ENCODE measurements around the gene RHAG.
A peak's percentile ranks its signal among the peaks of the same experiment; 100 is the strongest.
"Not testable (repeated sequence)": the region's sequence is repeated elsewhere in the genome, so short reads cannot be mapped to it uniquely, and the experiment has no call there.

RHAG gene

DNA sequence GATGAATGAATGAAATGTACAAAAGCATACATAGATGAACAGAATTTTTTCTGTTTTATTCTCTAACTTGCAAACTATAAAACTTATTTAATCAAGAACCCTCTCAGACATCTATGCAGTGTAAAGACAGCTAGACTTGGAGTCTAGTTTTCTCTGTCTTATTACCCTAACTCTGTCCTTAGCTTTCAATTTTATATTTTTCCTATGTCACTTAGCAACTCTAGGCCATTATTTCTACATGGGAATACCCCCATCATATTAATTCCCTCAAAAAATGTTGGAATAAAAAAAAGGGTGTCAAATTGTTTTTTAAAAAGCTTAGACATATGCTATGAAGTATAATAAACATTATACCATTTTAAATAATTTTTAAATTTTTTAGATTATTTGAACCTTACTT lies 1.2 kb downstream of the RHAG start:
- no peak for DNase-seq

DNA sequence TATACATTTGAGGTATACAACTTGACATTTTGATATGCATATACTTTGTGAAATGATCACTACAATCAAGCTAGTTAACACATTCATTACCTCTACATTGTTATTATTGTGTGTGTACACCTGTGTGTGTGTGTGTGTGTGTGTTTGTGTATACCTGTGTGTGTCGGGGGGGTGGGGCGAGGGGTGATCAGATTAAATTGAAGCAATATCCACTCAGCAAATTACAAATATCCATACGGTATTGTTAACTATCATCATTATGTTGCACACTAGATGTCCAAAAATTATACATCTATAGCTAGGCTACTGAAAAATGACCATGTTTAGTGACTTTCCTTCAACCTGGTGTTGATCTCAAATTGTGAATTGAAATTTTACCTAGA lies 1.8 kb downstream of the RHAG start:
- no peak for DNase-seq

DNA sequence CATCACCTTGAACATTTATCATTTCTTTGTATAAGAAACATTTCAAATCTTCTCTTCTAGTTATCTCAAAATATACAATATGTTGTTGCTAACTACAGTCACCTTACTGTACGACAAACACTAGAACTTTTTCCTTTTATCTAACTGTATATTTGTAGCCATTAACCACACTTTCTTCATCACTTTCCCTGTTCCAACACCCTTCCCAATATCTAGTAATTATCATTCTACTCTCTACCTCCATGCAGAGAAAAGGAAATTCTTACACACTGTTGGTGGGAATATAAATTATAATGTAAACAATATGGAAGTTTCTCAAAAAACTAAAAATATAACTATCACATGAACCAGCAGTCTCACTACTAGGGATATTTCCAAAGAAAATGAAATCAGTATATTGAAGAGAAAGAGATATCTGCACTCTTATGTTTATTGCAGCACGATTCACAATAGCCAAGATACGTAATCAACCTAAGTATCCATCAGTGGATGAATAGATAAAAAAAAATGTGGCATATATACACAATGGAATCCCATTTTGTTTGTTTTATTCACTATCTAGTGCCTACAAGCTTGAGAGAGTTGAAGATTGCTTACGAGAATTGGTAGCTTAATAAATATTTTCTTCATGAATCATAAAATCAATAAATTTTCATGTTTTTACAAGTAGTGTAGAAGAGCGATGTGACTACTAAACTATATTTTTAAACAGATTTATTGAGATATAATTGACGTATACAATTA lies 2.4 kb downstream of the RHAG start:
- DNase-seq: no peak

DNA sequence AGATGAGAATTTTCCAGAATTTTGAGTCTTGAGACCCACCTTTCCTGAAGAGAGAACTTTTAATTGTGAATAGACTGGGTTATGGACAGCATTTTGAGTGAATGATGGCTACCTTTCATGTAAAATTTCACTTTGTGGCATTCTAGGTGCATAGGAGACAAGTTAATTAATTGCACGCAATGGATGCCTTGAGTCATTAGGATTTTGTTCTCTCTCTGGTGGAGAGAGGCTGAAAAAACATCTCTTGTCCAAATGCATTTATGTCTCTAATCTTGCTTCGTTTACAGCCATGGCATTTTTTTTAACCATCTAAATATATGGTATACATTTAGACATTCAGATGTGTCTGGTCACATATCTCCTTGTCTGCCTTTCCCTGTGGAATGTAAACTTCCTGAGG lies 3.1 kb downstream of the RHAG start:
- no peak for DNase-seq

DNA sequence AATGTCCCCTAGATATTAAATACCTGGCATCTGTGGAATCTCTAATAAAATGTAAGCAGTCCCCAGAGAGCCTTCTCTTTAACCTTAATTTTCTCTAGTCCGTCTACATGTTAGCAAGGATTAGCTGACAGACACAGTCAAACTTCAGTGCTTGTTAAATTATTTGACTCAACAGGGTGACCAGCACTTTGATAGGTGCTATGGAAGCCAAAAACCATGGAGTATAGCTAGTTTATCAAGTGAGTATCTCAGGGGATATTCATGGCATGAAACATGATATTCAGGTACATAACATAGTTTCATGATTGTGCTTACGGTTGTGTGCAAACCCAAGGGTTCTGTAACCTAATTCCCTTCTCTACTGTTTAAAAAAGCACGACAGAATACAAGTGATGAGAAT lies 3.9 kb downstream of the RHAG start:
- no peak for DNase-seq

DNA sequence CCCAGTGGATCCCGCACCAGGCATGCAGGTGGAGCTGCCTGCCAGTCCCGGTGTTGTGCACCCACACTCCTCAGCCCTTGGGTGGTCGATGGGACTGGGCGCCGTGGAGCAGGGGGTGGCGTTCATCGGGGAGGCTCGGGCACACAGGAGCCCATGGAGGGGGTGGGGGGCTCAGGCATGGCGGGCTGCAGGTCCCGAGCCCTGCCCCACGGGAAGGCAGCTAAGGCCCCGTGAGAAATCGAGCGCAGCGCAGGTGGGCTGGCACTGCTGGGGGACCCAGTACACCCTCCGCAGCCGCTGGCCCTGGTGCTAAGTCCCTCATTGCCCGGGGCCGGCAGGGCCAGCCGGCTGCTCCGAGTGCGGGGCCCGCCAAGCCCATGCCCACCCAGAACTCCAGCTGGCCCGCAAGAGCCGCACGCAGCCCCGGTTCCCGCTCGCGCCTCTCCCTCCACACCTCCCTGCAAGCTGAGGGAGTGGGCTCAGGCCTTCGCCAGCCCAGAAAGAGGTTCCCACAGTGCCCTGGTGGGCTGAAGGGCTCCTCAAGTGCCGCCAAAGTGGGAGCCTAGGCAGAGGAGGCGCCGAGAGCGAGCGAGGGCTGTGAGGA lies 7.1 kb downstream of the RHAG start:
- DNase-seq: not testable (repeated sequence)

DNA sequence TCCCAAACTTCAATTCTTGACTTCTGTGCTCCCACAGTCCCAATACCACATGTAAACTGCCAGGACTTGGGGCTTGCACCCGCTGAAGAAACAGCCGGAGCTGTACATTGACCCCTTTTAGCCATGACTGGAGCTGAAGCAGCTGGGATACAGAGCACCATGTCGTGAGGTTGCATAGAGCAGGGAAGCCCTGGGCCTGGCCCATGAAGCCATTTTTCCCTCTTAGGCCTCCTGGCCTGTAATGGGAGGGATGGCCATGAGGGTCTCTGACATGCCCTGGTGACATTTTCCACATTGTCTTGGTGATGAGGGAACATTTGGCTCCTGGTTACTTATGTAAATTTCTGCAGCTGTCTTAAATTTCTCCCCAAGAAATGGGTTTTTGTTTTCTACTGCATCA lies 9.8 kb downstream of the RHAG start:
- no peak for DNase-seq

DNA sequence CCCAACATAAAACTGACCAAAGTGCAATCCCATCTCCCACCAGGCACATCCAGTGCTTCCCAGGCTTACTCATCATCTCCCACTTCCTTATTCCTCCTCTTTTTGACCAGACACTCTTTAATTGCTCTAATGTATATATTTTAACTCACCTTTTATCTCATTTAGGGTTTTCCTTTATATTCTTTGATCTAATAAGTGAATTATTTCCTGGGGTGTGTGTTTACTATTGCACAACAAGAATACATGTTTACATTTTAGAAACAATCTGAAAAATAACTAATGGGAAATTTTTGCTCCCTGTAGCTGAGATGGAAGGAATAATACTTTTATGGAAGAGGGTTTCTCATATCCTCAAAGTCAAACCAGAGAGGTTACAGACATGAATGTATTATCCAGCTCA lies 18.4 kb downstream of the RHAG start:
- no peak for DNase-seq

DNA sequence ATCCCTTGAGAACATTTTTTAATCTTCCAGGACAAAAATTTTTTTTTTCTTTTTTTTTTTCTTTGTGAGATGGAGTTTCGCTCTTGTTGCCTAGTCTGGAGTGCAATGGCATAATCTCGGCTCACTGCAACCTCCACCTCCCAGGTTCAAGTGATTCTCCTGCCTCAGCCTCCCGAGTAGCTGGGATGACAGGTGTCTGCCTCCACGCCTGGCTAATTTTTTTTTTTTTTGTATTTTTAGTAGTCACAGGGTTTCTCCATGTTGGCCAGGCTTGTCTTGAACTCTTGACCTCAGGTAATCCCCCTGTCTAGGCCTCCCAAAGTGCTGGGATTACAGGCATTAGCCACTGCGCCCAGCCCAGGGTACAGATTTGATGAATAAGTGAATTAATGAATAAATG lies 22.5 kb downstream of the RHAG start:
- DNase-seq: not testable (repeated sequence)

DNA sequence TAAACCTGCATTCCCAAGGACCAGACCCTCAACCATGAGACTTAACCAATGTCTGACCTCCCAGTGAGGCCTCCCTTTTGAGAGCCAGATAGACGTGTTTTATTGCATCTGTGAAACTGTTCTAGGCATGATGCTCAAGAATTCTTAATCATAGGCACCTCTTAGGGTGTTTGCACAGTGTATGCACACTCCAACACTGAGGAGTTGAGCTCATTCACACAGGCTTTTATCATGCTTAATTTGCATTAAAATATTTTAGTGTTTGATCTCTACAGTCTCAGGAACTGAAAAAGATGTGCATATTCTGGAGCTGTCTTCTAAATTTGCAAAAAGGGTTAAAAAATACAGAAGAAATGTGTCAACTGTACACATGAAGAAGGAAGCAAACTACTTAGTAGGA lies 27.4 kb downstream of the RHAG start:
- DNase-seq: no peak

DNA sequence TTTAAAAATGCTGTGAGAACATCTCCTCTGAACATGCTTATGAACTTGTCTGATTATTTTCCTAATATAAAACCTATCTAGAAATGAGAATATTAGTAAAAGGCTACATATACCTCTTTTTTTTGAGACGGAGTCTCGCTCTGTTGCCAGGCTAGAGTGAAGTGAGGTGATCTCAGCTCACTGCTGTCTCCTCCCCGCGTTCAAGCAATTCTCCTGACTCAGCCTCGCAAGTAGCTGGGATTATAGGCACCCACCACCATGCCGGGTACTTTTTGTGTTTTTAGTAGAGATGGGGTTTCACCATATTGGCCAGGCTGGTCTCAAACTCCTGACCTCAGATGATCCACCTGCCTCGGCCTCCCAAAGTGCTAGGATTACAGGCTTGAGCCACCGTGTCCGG lies 28.4 kb downstream of the RHAG start:
- not testable (repeated sequence) for DNase-seq

DNA sequence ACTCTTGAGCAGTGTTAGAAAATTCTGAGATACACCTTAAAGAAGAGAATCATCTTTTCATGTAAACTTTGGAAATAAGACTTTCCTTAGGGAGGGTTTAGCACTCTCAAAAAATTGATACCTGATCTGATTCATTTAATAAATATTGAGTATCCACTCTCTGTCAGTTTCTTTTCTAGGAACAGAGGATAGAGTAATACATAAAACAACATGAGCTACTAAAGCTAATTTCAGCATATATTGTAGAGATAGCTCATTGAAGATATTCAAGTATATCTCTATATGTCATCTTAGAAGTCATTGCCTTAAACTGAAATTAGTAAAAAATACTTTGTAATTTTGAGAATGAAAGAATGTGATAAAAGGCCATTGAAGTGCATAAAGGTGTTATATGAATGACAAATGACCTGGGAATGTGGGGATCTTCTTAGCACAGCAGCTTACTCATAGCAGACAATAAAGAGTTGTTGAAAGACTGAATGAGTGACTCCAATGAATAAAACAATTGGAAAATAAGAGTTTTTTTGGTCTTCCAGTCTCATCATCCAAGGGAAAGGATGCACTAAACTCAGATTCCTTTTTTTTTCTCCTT lies 29.2 kb downstream of the RHAG start:
- DNase-seq: no peak

DNA sequence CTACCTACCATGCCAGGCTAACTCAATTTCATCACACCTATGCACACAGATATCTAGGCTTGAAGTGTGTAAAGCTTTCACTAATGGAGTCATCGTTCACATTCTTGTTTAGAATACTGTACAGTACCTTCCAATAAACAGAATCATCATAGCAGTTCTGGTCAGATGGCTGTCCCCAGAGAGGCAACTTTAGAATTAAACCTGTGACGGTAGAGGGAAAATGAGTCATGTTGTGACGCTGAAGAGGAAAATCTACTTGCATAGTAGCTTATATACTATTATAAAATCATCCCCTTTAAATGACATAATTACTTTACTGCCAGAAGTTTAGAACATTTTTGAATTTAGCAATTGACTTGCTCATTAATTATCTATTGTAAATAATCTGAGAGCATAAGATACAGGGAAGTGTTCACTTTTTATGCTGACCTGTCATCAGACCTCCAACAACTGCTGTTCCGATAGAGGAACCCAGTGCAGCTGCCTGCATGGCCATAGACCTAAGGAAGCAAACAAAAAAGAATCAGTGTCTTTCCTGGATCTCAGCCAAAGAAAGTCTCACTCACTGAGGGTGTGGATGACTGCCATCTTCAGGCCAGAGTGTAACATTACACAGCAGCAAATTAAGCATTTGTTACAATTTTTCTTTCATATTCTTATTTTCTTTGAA lies 29.8 kb downstream of the RHAG start:
- DNase-seq: peak; percentile 32

DNA sequence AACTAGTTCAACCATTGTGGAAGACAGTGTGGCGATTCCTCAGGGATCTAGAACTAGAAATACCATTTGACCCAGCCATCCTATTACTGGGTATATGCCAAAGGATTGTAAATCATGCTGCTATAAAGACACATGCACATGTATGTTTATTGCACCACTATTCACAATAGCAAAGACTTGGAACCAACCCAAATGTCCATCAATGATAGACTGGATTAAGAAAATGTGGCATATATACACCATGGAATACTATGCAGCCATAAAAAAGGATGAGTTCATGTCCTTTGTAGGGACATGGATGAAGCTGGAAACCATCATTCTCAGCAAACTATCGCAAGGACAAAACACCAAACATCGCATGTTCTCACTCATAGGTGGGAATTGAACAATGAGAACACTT lies 32.6 kb downstream of the RHAG start:
- not testable (repeated sequence) for DNase-seq

DNA sequence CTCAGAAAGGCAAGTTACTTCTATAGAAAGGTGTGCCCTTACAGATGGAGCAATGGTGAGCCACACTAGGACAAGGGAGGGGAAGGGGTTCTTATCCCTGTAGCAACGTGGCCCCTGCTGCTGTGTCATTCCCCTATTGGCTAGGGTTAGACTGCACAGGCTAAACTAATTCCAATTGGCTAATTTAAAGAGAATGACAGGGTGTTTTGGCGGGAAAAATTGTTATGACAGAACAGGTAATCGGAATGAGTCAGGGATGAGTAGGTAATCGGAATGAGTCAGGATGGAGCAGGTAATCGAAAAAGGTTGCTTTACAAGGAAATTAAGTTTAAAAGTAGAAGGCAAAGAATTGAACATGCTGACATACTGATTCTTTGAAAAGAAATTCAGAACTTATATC lies 49.4 kb downstream of the RHAG start:
- not testable (repeated sequence) for DNase-seq

DNA sequence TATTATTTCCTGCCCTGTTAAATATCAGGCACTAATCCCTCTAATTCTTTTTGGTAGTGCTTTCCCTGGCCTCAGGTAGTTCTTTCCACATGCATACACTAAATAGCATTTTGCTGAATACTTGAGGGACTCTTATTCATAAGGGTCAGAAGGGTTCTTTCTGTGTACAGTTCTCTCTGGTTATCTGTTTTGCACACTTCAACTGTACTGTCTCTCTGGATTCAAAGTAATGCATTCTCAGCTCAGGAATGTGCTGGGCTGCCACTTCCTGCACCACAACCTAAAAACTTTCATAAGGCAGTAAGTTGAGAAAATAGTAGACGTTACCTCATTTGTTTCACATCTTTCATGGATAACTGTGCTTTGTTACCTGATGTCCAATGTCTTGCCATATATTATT lies 54.1 kb downstream of the RHAG start:
- no peak for DNase-seq

DNA sequence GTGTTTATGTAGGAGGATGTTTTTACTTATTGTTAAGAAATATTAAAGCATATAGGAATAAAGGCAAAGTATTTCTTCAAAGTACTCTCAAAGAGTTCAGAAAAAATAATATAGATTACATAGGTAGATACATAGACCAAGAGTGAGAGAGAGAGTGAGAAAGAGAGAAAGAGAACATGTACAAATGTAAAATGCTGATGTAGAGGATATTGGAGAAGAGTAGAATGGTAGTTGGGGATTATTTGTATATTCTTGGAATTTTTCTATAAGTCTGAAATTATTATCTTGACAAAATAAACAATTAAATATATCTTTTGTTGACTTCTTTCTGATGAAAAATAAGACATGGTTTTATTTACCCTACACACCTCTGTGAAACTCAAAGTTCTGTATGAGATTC lies 57.0 kb downstream of the RHAG start:
- no peak for DNase-seq

DNA sequence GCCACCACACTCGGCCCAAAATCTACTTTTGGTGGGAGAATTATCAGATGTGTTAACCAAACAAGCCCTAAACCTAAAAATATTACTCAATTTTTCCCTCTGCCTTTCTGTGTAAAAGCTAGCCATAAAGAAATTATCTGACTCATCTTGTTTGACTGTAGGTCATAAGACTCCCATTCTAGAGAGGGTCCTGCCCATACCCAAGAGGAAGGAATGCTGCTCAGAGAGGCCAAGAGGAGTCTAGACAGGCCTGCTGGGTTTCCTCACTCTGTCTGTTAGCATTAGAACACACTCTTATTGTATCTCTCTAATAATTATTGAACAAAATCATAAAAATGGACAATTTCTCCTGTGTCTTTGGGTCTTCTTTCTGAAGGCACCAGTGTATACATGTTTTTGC lies 60.0 kb downstream of the RHAG start:
- no peak for DNase-seq

DNA sequence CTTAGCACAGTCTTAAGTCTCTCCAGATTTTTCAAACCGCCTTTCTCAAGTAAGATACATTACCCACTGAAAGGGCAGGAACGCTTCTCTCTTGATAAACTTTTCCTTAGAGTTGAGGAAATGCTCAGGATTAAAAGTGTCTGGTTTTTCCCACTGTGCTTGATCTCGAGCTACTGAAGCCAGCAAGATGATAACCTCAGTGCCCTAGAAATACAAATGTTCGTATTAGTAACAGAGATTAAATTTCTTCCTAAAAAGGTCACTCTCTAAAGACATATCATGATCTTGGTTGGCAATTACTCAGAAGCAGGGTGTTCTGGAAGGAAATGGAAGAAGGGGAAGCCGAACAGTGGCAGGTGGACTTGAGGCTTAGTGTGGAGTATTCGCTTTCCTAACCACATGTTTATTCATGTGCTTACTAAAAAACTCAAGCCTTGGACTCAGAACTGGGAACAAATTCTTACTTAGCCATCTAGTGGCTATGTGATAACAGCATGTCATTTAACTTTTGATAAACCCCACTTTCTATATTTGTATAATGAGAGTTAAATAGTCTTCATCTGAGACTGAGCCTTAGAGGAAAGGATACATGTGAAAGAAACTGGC lies 66.1 kb downstream of the RHAG start:
- no peak for DNase-seq

DNA sequence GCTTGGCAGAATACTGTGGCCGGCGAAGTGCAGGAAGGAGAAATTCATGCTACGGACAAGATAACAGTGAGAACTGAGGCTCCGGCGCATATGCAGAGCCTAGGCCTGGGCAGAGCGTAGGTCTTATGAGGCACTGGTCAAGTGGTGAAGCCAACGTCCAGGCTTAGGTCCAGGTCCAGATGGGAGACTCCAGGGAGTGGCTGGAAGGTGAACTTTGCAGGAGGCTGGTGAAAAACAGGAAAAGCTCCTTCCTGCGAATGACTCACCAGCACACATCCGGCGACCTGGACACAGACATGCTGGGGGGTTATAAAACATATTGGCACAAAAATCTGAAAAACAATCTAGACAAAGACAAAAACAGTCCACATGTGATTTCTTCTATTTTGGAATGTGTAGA lies 70.8 kb downstream of the RHAG start:
- no peak for DNase-seq

DNA sequence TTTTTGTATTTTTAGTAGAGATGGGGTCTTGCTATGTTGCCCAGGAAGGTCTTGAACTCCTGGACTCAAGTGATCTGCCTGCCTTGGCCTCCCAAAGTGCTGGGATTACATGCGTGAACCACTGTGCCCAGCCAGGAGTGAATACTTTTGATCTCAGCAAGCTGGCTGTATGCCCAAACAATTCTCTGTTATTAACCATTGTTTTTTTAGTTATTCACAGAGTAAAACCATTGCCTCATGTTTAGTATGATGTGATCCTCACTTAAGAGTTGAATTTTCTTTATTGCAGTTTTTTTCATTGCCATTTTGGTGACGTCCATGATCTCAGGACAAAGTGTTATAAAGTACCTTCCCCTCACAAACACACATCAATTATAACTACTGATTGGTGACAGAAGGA lies 71.4 kb downstream of the RHAG start:
- no peak for DNase-seq

DNA sequence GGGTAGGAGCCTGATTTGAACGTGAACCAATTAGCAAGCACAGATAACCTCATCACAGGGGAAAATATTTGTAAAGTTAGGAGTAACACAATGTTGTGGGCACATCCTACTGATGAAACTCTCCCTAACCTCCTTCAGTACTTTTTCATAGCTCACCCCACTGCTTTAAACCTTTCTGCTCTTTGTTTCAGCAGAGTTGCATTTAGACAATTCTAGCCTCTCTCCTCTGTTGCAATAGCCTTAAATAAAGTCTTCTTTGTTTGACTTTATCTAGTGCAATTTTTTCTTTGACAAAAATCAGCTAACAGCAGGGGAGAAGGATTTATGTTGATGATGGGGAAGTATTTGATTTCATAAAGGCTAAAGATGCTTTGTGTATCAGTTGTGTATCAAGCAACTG lies 72.1 kb downstream of the RHAG start:
- no peak for DNase-seq

DNA sequence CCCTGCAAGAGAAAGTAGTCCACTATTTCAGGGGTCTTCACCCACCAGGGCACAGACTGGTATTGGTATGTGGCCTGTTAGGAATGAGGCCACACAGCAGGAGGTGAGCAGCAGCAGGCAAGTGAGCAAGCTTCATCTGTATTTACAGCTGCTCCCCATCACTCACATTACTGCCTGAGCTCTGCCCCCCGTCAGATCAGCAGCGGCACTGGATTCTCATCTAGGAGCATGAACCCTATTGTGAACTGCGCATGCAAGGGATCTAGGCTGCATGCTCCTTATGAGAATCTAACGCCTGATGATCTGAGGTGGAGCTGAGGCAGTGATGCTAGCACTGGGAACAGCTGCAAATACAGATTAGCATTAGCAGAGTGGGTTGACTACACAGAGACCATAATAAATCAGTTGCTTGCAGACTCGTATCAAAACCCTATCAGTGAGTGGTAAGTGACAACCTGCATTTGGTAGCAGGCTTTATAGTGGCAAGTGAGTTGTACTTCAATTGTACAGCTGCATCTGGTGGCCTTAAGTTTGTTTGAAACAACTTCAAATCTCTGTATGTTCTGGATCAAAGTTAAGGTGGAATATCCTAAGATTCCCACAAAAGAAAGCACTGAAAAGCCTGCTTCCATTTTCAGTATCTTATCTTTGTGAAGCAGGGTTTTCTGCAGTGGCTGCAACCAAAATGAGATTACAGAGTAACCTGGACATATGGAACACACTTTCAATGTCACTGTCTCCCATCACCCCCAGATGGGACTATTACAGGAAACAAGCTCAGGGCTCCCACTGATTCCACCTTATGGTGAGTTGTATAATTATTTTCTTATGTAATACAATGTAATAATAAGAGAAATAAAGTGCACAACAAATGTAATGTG lies 73.4 kb downstream of the RHAG start:
- DNase-seq: no peak
